Heart left ventricle (tissue), 16 donors: ENCODE data around the gene ACCSL. TPM values are rescaled to one million over a fixed set of nuclear protein-coding genes. Genes with fewer than 3 reads are reported as not detected.

Experiments used
- ATAC-seq, 4 donors: fragments of 200-7000 bp; cut with Tn5 transposase; one replicate each; pipeline ENCODE4 v1.9.1; 2020 to 2022; ENCODE audit warnings: moderate library complexity in 4 of 4, mild to moderate bottlenecking in 3 of 4, moderate number of reproducible peaks in 1 of 4
- DNase-seq, 5 donors: peaks; one replicate each; pipeline ENCODE4 v3.0.0-alpha.2; 2020
- H3K27ac ChIP-seq, 12 donors: fragments of 200-600 bp; sonication (generic) in 4 of 12; one replicate each; pipeline versions ENCODE4 v1.5.0 to v1.8.0; 2016 to 2022; ENCODE audit warnings: mild to moderate bottlenecking in 2 of 12
- H3K27me3 ChIP-seq, 9 donors: fragments of 200-600 bp; sonication (generic) in 2 of 9; one replicate each; pipeline versions ENCODE4 v1.5.1 to v1.8.0; 2016 to 2022; ENCODE audit warnings: mild to moderate bottlenecking in 3 of 9
- H3K36me3 ChIP-seq, 9 donors: fragments of 200-600 bp; sonication (generic) in 2 of 9; one replicate each; pipeline versions ENCODE4 v1.5.0 to v1.8.0; 2018 to 2022; ENCODE audit warnings: mild to moderate bottlenecking in 2 of 9
- H3K4me1 ChIP-seq, 12 donors: fragments of 200-600 bp; sonication (generic) in 4 of 12; one replicate each; pipeline versions ENCODE4 v1.5.0 to v1.8.0; 2016 to 2022; ENCODE audit warnings: mild to moderate bottlenecking in 3 of 12
- H3K4me3 ChIP-seq, 12 donors: fragments of 200-600 bp; sonication (generic) in 4 of 12; one replicate each; pipeline versions ENCODE4 v1.5.0 to v1.8.0; 2017 to 2022; ENCODE audit warnings: mild to moderate bottlenecking in 9 of 12, moderate library complexity in 4 of 12
- H3K9me3 ChIP-seq, 12 donors: fragments of 200-600 bp; sonication (generic) in 4 of 12; one replicate each; pipeline versions ENCODE4 v1.5.0 to v1.8.0; 2016 to 2022; ENCODE audit warnings: mild to moderate bottlenecking in 1 of 12
- POLR2A ChIP-seq, 2 donors: fragments of 450-650 bp; IDR thresholded peaks; one replicate each; pipeline ENCODE4 v1.6.1; 2017; ENCODE audit warnings: antibody characterized with exemption in 2 of 2, mild to moderate bottlenecking in 2 of 2, moderate library complexity in 2 of 2
- WGBS, 4 donors: extraction: QIAGEN DNeasy Blood & Tissue Kit in 2 of 4; methylation state at CpG; one replicate each; pipeline versions ENCODE4 v1.1.5 to v1.1.7; 2013 to 2018; 5-methylcytosine and 5-hydroxymethylcytosine counted together
- intact Hi-C, 10 donors: fragments of 100-400 bp; cut with DNase I; formaldehyde crosslinking; loops; one replicate each; pipeline versions ENCODE4 v1.11.1 to v1.14.2; 2022
- polyA plus RNA-seq, 2 donors: library from polyadenylated mRNA; stranded (reverse); fragments of 200-250 nt; gene quantifications; one replicate each; pipeline ENCODE4 v1.2.3, GENCODE V29; 2013
- total RNA-seq, 9 donors: library from RNA; depleted of rRNA in 2 of 9; stranded (reverse); fragments of >200 nt in 2 of 9; fragmentation: NEBNext Ultra II Directional in 3 of 9; extraction: Animal tissue kit (Norgen Biotek cat#: 25700) in 3 of 9; gene quantifications; one replicate each; pipeline versions ENCODE4 v1.1.0 to v1.2.4, GENCODE V29; 2016 to 2023
- TF ChIP-seq, protein P1 (sequence below), 12 donors: fragments of 200-600 bp; sonication (generic) in 4 of 12; IDR thresholded peaks; one replicate each; pipeline versions ENCODE4 v1.5.0 to v1.8.0; 2018 to 2022; ENCODE audit warnings: antibody characterized with exemption in 12 of 12, mild to moderate bottlenecking in 5 of 12
- donor health status: ischemic (EF 13 %, LVEDD 7.1; RV severe dilation, severe dysfunction).
- donor health status: healthy with polysubstance abuse.
- donor health status: DM: no; HTN: yes; CAD: no.
- donor health status: DM: no; HTN: no; CAD: no.
- donor health status: ischemic (EF 25% LVEDD 6.9; RV normal size, moderate dysfunction).
- donor health status: ischemic (EF 25% LVEDD 5.7; RV mildly dilated, moderate dysfunction).
- donor health status: healthy.
- donor health status: DM: yes; HTN: yes; CAD: no.
- donor health status: ischemic (EF 35%, LVEDD 5.7; RV mildly dilated, moderate dysfunction).
- donor health status: nonischemic (EF 11% LVEDD 7.7; RV severe dilation, severe dysfunction).
- donor health status: DM: yes; HTN: yes; CAD: no.
- donor health status: PGD.
- donor health status: ischemic (EF 29% LVEDD 5.4; RV normal size, mild dysfunction).
- donor health status: nonischemic (EF 23%, LVEDD 6.1; RV moderate dilation, normal function).

ACCSL gene
- total and polyA plus RNA-seq, 11 donors: not detected

DNA sequence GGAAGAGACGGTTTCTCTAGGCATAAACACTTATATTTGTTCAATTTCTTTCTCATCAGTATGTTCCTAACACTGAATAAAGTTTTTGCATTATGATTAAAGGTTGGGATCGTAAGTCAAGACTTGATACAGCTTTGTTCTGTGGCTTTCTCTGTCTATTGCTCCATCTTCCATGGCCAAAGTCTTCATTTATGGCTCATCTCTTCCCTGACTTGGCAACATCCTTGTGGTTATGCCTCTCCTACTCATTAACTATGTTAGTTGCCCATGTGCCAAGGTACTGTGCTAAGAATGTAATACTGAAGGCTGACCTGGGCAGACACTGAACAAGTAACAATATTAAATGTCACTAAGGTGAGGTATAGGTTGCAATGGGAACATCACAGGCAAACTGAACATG, 1.6 kb upstream of the ACCSL start:
- 88 to 96% (median 90%) methylated on average over 2 of the region's 2 CpGs for WGBS, 4 donors
- Histone ChIP-seq H3K4me3 (no peak overlapping the region), H3K27me3 (no peaks in the 10 kb centered on the region), H3K36me3 (no peaks in the 10 kb centered on the region), H3K27ac (no peak overlapping the region), H3K9me3 (peaks cover 0 to 8% (median 4%) of the 10 kb centered on the region in 12 donors), H3K4me1 (no peaks in the 10 kb centered on the region)
- no peak for DNase-seq
- TF ChIP-seq, protein P1, sequence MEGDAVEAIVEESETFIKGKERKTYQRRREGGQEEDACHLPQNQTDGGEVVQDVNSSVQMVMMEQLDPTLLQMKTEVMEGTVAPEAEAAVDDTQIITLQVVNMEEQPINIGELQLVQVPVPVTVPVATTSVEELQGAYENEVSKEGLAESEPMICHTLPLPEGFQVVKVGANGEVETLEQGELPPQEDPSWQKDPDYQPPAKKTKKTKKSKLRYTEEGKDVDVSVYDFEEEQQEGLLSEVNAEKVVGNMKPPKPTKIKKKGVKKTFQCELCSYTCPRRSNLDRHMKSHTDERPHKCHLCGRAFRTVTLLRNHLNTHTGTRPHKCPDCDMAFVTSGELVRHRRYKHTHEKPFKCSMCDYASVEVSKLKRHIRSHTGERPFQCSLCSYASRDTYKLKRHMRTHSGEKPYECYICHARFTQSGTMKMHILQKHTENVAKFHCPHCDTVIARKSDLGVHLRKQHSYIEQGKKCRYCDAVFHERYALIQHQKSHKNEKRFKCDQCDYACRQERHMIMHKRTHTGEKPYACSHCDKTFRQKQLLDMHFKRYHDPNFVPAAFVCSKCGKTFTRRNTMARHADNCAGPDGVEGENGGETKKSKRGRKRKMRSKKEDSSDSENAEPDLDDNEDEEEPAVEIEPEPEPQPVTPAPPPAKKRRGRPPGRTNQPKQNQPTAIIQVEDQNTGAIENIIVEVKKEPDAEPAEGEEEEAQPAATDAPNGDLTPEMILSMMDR (IDR thresholded peaks at IDR 0.05): no peak
- TF ChIP-seq POLR2A (IDR thresholded peaks at IDR 0.05): no peak
- intact Hi-C loops: loop anchor here in 1 of 10 donors (10.0 kb wide), 1 partner anchor 59 kb away; no protein-coding TSS in a partner anchor
- no peak for ATAC-seq

DNA sequence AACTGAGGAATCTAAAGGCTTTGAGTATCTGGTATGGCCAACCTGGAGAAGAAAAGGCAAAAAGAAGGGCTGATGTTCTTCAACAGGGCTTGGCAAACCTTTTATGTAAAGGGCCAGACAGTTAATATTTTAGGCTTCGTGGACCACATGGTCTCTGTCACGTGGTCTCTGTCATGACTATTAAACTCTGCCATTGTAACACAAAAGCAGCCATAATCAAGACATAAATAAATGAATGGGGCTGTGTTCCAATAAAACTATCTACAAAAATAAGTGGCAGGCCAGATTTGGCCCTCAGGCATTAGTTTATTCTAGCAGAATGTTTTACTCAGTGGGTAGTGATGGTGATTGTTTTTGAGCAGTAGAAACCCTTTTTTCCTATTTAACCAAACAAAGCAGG, 483 bp upstream of the ACCSL start:
- no peak overlapping the region for H3K27ac ChIP-seq
- H3K4me1 ChIP-seq: no peaks in the 10 kb centered on the region
- 75 to 89% (median 80%) methylated on average over 2 of the region's 2 CpGs for WGBS, 4 donors
- no peak for DNase-seq
- no peaks in the 10 kb centered on the region for H3K9me3 ChIP-seq
- no peaks in the 10 kb centered on the region for H3K36me3 ChIP-seq
- intact Hi-C loops: loop anchor here in 1 of 10 donors (10.0 kb wide), 1 partner anchor 58 kb away; no protein-coding TSS in a partner anchor
- TF ChIP-seq, protein P1 (IDR thresholded peaks at IDR 0.05): no peak
- TF ChIP-seq POLR2A (IDR thresholded peaks at IDR 0.05): no peak
- H3K27me3 ChIP-seq: no peaks in the 10 kb centered on the region
- ATAC-seq: no peak
- H3K4me3 ChIP-seq: no peak overlapping the region

GRCh38 chr11:44049832-44050231, 2.1 kb downstream of the ACCSL start:
- WGBS, 4 donors: 83 to 88% (median 85%) methylated on average over 3 of the region's 3 CpGs
- TF ChIP-seq POLR2A (IDR thresholded peaks at IDR 0.05): no peak
- TF ChIP-seq, protein P1 (IDR thresholded peaks at IDR 0.05): no peak

GRCh38 chr11:44051171-44051570, 3.4 kb downstream of the ACCSL start:
- Histone ChIP-seq H3K36me3 (no peaks in the 10 kb centered on the region), H3K9me3 (no peaks in the 10 kb centered on the region), H3K27me3 (no peaks in the 10 kb centered on the region), H3K4me1 (no peaks in the 10 kb centered on the region), H3K27ac (no peak overlapping the region), H3K4me3 (no peak overlapping the region)
- WGBS, 4 donors: 87 to 95% (median 91%) methylated on average over 4 of the region's 4 CpGs
- no peak for TF ChIP-seq POLR2A (IDR thresholded peaks at IDR 0.05)
- TF ChIP-seq, protein P1 (IDR thresholded peaks at IDR 0.05): no peak
- intact Hi-C loops: no loop called here
- no peak for ATAC-seq
- DNase-seq: no peak

More at GRCh38 chr11:44049832-44050231, 2.1 kb downstream of the ACCSL start:
- Histone ChIP-seq H3K4me3 (no peak overlapping the region), H3K9me3 (no peaks in the 10 kb centered on the region), H3K27ac (no peak overlapping the region), H3K27me3 (no peaks in the 10 kb centered on the region), H3K4me1 (no peaks in the 10 kb centered on the region), H3K36me3 (no peaks in the 10 kb centered on the region)
- intact Hi-C loops: loop anchor here in 1 of 10 donors (10.0 kb wide), 1 partner anchor 55 kb away; no protein-coding TSS in a partner anchor
- ATAC-seq: no peak
- DNase-seq: no peak
